AG09309 (cell line): ENCODE measurements around the gene ZNF18.

ENCODE experiments used
- DNase-seq: peaks from one replicate; pipeline ENCODE4 v3.0.0-alpha.2; 2010; ENCODE audit warnings: low read depth
- H3K4me3 ChIP-seq: 2 replicates; pipeline ENCODE4 v1.5.1; 2011; ENCODE audit warnings: mild to moderate bottlenecking, low read depth, low read length, moderate library complexity; ENCODE audit not compliant: control insufficient read depth
- CTCF ChIP-seq: IDR thresholded peaks from 2 replicates; pipeline ENCODE4 v1.5.1; 2011; ENCODE audit warnings: mild to moderate bottlenecking, low read depth, low read length, inconsistent platforms; ENCODE audit not compliant: insufficient read depth, control insufficient read depth; ENCODE audit errors: missing control alignments

Gene ZNF18

DNA sequence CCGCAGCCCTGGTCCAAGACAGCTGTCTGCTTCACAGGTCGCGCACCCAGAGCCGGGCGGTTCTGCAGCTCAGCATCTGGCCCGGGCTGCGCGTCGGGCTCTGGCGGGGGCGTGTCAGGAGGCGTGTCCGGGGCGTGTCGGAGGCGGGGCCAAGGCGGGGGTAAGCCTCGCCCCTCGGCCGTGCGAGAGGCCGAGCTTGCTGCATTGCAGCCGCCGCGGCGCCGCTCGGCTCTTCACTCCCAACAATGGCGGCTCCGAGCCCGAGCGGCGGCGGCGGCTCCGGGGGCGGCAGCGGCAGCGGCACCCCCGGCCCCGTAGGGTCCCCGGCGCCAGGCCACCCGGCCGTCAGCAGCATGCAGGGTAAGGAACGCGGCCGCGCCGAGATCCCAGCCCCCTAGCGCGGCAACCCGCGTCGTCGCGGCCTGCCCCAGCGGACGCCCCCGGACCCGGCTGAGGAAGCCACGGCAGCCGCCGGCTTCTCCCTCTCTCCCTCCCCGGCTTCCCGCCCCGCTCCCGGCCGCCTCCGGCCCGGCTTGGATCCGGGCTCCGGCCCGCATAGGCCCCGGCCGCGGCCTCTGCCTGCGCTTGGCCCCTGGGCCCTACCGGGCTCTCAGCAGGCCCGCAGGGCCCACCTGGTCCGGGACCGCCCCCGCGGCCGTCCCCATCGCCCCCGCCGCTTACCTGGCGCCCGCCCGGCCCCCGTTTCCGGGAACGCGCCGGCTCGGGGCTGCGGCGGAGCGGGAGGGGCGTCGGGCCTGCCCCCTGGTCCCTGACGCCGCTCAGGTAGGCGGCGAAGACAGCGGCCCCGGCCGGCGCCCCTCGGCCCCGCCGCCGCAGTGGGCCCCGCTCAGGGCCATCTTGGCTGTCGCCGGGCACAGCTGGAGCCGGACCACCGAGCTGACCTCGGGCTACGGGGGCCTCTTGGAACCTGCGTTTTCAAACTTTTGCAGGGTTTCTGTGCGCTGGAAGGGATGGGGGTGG is 23.7 kb upstream of the ZNF18 start, which contains the start of gene MAP2K4:
TSS of gene MAP2K4 (plus strand) at position 236 of the 981 bp plus-strand sequence. CDS start at position 246, 10 bp downstream.
- DNase-seq = peak; percentile 44
- peak within 1 kb of the TSS; percentile 68 for H3K4me3 ChIP-seq
- no peak for TF ChIP-seq CTCF

GRCh38 chr17:12007466-12007865 is 10.2 kb upstream of the ZNF18 start:
- no peak overlapping the region for H3K4me3 ChIP-seq
- no peak for TF ChIP-seq CTCF
- no peak for DNase-seq

DNA sequence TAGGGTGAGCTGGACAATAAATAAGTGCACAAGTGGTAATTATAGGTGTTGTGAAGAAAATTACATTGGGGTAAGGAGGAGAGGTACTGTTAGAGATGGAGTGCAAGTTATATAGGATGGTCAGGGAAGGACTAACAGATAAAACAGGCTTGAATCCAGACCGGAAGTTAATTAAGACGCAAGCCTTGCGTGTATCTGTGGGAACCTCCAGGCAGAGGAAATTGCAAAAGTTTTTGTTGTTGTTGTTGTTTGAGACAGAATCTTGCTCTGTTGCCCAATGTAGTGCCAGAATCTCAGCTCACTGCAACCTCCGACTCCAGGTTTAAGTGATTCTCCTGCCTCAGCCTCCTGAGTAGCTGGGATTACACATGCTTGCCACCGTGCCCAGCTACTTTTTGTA is 2.4 kb upstream of the ZNF18 start:
- no peak overlapping the region for H3K4me3 ChIP-seq
- TF ChIP-seq CTCF = no peak
- no peak for DNase-seq

DNA sequence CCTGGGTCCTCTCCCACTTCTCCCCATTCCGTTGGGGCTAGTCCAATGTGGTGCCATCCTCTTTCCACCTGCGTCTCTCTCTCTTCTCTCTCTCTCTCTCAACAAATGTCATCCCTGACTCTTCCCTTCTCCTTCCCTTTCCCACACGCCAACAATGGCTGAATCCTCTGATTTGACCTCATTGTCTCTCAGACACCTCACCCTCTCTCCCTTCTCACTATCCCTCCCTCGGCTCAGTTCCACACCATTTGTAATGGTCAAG is 628 bp upstream of the ZNF18 start:
- no peak for DNase-seq
- peak overlapping the region; percentile 60 for H3K4me3 ChIP-seq
- TF ChIP-seq CTCF = no peak

- TF ChIP-seq CTCF = no peak
- DNase-seq = no peak
- peak overlapping the region; percentile 63 for H3K4me3 ChIP-seq
These were observed 541 bp downstream of the ZNF18 start for GRCh38 chr17:11996722-11997146.

DNA sequence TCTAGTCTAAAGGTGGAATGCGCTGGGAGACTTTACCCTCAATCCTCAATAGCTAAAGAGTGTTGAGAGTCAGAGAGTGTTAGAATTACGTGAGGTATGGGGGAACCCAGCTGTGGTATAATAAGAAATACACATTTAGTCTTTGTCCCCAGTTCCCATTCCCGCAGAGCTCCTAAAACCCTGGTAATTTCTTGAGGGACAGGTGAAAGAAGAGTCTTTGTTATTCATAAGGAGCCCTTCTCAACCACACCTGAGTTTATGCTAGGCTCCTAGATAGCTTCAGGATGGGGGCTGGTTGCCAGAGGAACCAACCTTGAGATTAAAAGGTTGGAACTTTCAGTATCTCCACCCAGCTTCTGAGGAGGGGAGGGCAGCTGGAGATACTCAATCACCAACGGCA is 5.8 kb downstream of the ZNF18 start:
- DNase-seq = no peak
- no peak overlapping the region for H3K4me3 ChIP-seq
- TF ChIP-seq CTCF = no peak
